Measurements from ENCODE around the gene MSANTD2. TPM values are rescaled to one million over a fixed set of nuclear protein-coding genes. Genes with fewer than 3 reads are reported as not detected.

Gene MSANTD2
- total and polyA plus RNA-seq, 4 donors = 1.6 to 7.7 (median 2.3) TPM

DNA sequence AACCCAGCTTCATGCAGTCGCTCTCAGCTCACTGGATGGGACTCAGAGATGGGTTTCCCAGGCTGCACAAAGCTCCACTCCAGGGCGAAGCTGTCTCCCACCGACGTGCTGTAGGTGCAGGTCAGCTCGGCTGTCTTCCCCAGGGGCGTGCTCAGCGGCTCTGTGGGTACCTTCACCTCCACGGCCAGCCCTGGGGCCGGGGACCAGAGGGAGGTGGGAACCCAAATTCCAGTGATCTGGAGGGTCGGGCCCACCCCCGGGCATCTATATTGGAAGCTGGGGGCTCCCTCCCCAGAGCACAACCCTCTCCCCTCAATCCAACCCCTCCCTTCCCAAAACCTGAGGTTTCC is 48.8 kb downstream of the MSANTD2 start:
- peak; percentile 22 for DNase-seq (ENCODE audit: low spot score)
- H3K4me3 ChIP-seq (ENCODE audit: low read depth in 1 of 3, low read length in 3 of 3) = no peak overlapping the region
- no peak overlapping the region for H3K9ac ChIP-seq (ENCODE audit: low read depth in 1 of 2, low read length in 2 of 2)
- no peaks in the 10 kb centered on the region for H3K36me3 ChIP-seq (ENCODE audit: control insufficient read depth in 4 of 4, insufficient read depth in 3 of 4, low read depth in 1 of 4, low read length in 3 of 4)
- peaks cover 4 to 9% (median 5%) of the 10 kb centered on the region in 4 donors for H3K4me1 ChIP-seq (ENCODE audit: control insufficient read depth in 4 of 4, insufficient read depth in 4 of 4, low read length in 3 of 4)
- no peaks in the 10 kb centered on the region for H3K9me3 ChIP-seq (ENCODE audit: control insufficient read depth in 4 of 4, low read length in 3 of 4)
- TF ChIP-seq YY1 (IDR thresholded peaks at IDR 0.05) (no peak), RXRA (IDR thresholded peaks at IDR 0.05) (no peak), FOXA1 (IDR thresholded peaks at IDR 0.05) (no peak), RAD21 (IDR thresholded peaks at IDR 0.05) (no peak), TAF1 (conservative IDR thresholded peaks at IDR 0.05) (no peak), ZBTB33 (IDR thresholded peaks at IDR 0.05) (no peak), GABPA (IDR thresholded peaks at IDR 0.05 in 1 of 2, conservative IDR thresholded peaks at IDR 0.05 in 1 of 2) (no peak), EGR1 (IDR thresholded peaks at IDR 0.05; ENCODE audit: low read depth in 2 of 2) (no peak), HNF4A (conservative IDR thresholded peaks at IDR 0.05) (no peak), CTCF (IDR thresholded peaks at IDR 0.05; ENCODE audit: low read depth, low read length, missing input control) (no peak), SP1 (IDR thresholded peaks at IDR 0.05) (no peak), JUND (IDR thresholded peaks at IDR 0.05) (no peak), NR2F2 (IDR thresholded peaks at IDR 0.05) (no peak), FOXA2 (IDR thresholded peaks at IDR 0.05) (no peak), HNF4G (IDR thresholded peaks at IDR 0.05) (no peak)
- TF ChIP-seq, protein P1, sequence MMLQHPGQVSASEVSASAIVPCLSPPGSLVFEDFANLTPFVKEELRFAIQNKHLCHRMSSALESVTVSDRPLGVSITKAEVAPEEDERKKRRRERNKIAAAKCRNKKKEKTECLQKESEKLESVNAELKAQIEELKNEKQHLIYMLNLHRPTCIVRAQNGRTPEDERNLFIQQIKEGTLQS (IDR thresholded peaks at IDR 0.05) = no peak
- TF ChIP-seq, protein P2, sequence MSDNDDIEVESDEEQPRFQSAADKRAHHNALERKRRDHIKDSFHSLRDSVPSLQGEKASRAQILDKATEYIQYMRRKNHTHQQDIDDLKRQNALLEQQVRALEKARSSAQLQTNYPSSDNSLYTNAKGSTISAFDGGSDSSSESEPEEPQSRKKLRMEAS (IDR thresholded peaks at IDR 0.05) = no peak
- TF ChIP-seq, protein P3, sequence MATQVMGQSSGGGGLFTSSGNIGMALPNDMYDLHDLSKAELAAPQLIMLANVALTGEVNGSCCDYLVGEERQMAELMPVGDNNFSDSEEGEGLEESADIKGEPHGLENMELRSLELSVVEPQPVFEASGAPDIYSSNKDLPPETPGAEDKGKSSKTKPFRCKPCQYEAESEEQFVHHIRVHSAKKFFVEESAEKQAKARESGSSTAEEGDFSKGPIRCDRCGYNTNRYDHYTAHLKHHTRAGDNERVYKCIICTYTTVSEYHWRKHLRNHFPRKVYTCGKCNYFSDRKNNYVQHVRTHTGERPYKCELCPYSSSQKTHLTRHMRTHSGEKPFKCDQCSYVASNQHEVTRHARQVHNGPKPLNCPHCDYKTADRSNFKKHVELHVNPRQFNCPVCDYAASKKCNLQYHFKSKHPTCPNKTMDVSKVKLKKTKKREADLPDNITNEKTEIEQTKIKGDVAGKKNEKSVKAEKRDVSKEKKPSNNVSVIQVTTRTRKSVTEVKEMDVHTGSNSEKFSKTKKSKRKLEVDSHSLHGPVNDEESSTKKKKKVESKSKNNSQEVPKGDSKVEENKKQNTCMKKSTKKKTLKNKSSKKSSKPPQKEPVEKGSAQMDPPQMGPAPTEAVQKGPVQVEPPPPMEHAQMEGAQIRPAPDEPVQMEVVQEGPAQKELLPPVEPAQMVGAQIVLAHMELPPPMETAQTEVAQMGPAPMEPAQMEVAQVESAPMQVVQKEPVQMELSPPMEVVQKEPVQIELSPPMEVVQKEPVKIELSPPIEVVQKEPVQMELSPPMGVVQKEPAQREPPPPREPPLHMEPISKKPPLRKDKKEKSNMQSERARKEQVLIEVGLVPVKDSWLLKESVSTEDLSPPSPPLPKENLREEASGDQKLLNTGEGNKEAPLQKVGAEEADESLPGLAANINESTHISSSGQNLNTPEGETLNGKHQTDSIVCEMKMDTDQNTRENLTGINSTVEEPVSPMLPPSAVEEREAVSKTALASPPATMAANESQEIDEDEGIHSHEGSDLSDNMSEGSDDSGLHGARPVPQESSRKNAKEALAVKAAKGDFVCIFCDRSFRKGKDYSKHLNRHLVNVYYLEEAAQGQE (IDR thresholded peaks at IDR 0.05) = no peak
- H3K27me3 ChIP-seq (ENCODE audit: control insufficient read depth in 4 of 4, insufficient read depth in 4 of 4, low read length in 3 of 4) = peaks cover 0 to 7% (median 3%) of the 10 kb centered on the region in 4 donors
- WGBS = 53% methylated on average over 11 of the region's 11 CpGs
- H3K27ac ChIP-seq (ENCODE audit: low read depth in 1 of 2, low read length in 2 of 2) = no peak overlapping the region

Data from liver (tissue), 9 donors.